ENCODE data around the gene KAT6B. TPM values are rescaled to one million over a fixed set of nuclear protein-coding genes. Genes with fewer than 3 reads are reported as not detected.

KAT6B gene
- total and polyA plus RNA-seq, 2 donors (not counting 1 experiment from before 2014, with no cell fraction given) = 3.9 to 37.8 TPM

- Histone ChIP-seq H3K9me3 (ENCODE audit: control insufficient read depth, insufficient read depth, low read depth, low read length) (no peaks in the 10 kb centered on the region), H3K9ac (ENCODE audit: insufficient read depth, low read length) (no peak overlapping the region), H3K27ac (ENCODE audit: insufficient read depth, low read length) (no peak overlapping the region), H3K4me1 (ENCODE audit: control insufficient read depth, extremely low read depth, insufficient read depth, low read length) (no peaks in the 10 kb centered on the region), H3K4me2 (ENCODE audit: extremely low read depth, insufficient read depth, low read length) (no peak overlapping the region), H3K4me3 (replicated peaks in 1 of 4; ENCODE audit: control extremely low read depth in 1 of 4, insufficient read depth in 1 of 4, low read depth in 3 of 4, low read length in 4 of 4) (no peak overlapping the region), H3K79me2 (ENCODE audit: control insufficient read depth, insufficient read depth, low read length) (peaks cover under 1% of the 10 kb centered on the region), H2AFZ (ENCODE audit: low read length) (no peak overlapping the region), H3K36me3 (ENCODE audit: control insufficient read depth, insufficient read depth, low read length) (no peaks in the 10 kb centered on the region), H4K20me1 (ENCODE audit: control insufficient read depth, extremely low read depth, insufficient read depth, low read length) (no peaks in the 10 kb centered on the region), H3K27me3 (ENCODE audit: control insufficient read depth, insufficient read depth, low read length) (no peaks in the 10 kb centered on the region)
- DNase-seq (ENCODE audit: low read depth in 2 of 2) = peak in 1 of 2 donors; percentile 54
- no peak for TF ChIP-seq CTCF (conservative IDR thresholded peaks at IDR 0.05 in 1 of 2, IDR thresholded peaks at IDR 0.05 in 1 of 2; ENCODE audit: low read depth in 1 of 2, low read length in 2 of 2)
- TF ChIP-seq EZH2 (IDR thresholded peaks at IDR 0.05; ENCODE audit: low read length, missing control alignments) = no peak
These were observed 131.0 kb downstream of the KAT6B start for GRCh38 chr10:74957285-74957961.

- H3K4me2 ChIP-seq (ENCODE audit: extremely low read depth, insufficient read depth, low read length) = no peak overlapping the region
- H4K20me1 ChIP-seq (ENCODE audit: control insufficient read depth, extremely low read depth, insufficient read depth, low read length) = no peaks in the 10 kb centered on the region
- no peak for TF ChIP-seq CTCF (conservative IDR thresholded peaks at IDR 0.05 in 1 of 2, IDR thresholded peaks at IDR 0.05 in 1 of 2; ENCODE audit: low read depth in 1 of 2, low read length in 2 of 2)
- TF ChIP-seq EZH2 (IDR thresholded peaks at IDR 0.05; ENCODE audit: low read length, missing control alignments) = no peak
- no peaks in the 10 kb centered on the region for H3K4me1 ChIP-seq (ENCODE audit: control insufficient read depth, extremely low read depth, insufficient read depth, low read length)
- no peak for DNase-seq (ENCODE audit: low read depth in 2 of 2)
- no peaks in the 10 kb centered on the region for H3K9me3 ChIP-seq (ENCODE audit: control insufficient read depth, insufficient read depth, low read depth, low read length)
- H2AFZ ChIP-seq (ENCODE audit: low read length) = no peak overlapping the region
- H3K79me2 ChIP-seq (ENCODE audit: control insufficient read depth, insufficient read depth, low read length) = no peaks in the 10 kb centered on the region
- H3K36me3 ChIP-seq (ENCODE audit: control insufficient read depth, insufficient read depth, low read length) = no peaks in the 10 kb centered on the region
- no peak overlapping the region for H3K4me3 ChIP-seq (replicated peaks in 1 of 4; ENCODE audit: control extremely low read depth in 1 of 4, insufficient read depth in 1 of 4, low read depth in 3 of 4, low read length in 4 of 4)
- H3K27me3 ChIP-seq (ENCODE audit: control insufficient read depth, insufficient read depth, low read length) = no peaks in the 10 kb centered on the region
- no peak overlapping the region for H3K9ac ChIP-seq (ENCODE audit: insufficient read depth, low read length)
- H3K27ac ChIP-seq (ENCODE audit: insufficient read depth, low read length) = no peak overlapping the region
These were observed 131.9 kb downstream of the KAT6B start for GRCh38 chr10:74958316-74958715.

GRCh38 chr10:74960670-74961069, 134.3 kb downstream of the KAT6B start:
- Histone ChIP-seq H3K4me1 (ENCODE audit: control insufficient read depth, extremely low read depth, insufficient read depth, low read length) (no peaks in the 10 kb centered on the region), H3K9ac (ENCODE audit: insufficient read depth, low read length) (no peak overlapping the region), H2AFZ (ENCODE audit: low read length) (no peak overlapping the region), H3K4me3 (replicated peaks in 1 of 4; ENCODE audit: control extremely low read depth in 1 of 4, insufficient read depth in 1 of 4, low read depth in 3 of 4, low read length in 4 of 4) (no peak overlapping the region), H3K4me2 (ENCODE audit: extremely low read depth, insufficient read depth, low read length) (no peak overlapping the region), H3K27me3 (ENCODE audit: control insufficient read depth, insufficient read depth, low read length) (no peaks in the 10 kb centered on the region), H3K79me2 (ENCODE audit: control insufficient read depth, insufficient read depth, low read length) (no peaks in the 10 kb centered on the region), H3K9me3 (ENCODE audit: control insufficient read depth, insufficient read depth, low read depth, low read length) (no peaks in the 10 kb centered on the region), H4K20me1 (ENCODE audit: control insufficient read depth, extremely low read depth, insufficient read depth, low read length) (no peaks in the 10 kb centered on the region), H3K36me3 (ENCODE audit: control insufficient read depth, insufficient read depth, low read length) (no peaks in the 10 kb centered on the region), H3K27ac (ENCODE audit: insufficient read depth, low read length) (no peak overlapping the region)
- DNase-seq (ENCODE audit: low read depth in 2 of 2) = no peak
- TF ChIP-seq CTCF (conservative IDR thresholded peaks at IDR 0.05 in 1 of 2, IDR thresholded peaks at IDR 0.05 in 1 of 2; ENCODE audit: low read depth in 1 of 2, low read length in 2 of 2) (no peak), EZH2 (IDR thresholded peaks at IDR 0.05; ENCODE audit: low read length, missing control alignments) (no peak)

Data from fibroblast of lung (primary cell).